ENCODE results near the gene SMARCAL1. TPM values are rescaled to one million over a fixed set of nuclear protein-coding genes. Genes with fewer than 3 reads are reported as not detected.

The SMARCAL1 gene
- total and polyA plus RNA-seq, 12 donors: 8.2 to 28.9 (median 21.1) TPM

DNA sequence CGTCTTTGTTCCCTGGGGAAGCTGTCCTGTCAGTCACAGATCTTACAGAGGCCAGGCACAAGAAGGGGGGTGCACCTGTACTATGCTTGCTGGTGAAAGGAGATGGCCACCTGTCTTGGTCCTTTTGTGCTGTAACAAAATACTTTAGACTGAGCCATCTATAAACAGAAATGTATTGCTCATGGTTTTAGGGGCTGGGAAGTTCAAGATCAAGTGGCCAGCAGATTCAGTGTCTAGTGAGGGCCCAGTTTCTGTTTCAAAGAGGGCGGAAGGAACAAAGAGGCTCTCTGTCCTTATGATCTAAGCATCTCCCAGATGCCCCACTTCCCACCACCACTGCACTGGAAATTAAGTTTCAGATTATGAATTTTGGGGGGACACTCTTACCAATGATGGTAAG is 50.9 kb downstream of the SMARCAL1 start:
- Histone ChIP-seq H3K27ac (no peak overlapping the region), H3K4me1 (replicated peaks in 1 of 2) (no peaks in the 10 kb centered on the region), H3K27me3 (no peaks in the 10 kb centered on the region), H3K36me3 (replicated peaks in 1 of 2) (peaks cover 0 to 10% of the 10 kb centered on the region in 2 donors), H3K9me3 (replicated peaks in 1 of 3) (no peaks in the 10 kb centered on the region), H3K4me3 (no peak overlapping the region)
- 69 to 83% (median 72%) methylated on average over 2 of the region's 2 CpGs for WGBS, 4 donors
- TF ChIP-seq, protein P1, sequence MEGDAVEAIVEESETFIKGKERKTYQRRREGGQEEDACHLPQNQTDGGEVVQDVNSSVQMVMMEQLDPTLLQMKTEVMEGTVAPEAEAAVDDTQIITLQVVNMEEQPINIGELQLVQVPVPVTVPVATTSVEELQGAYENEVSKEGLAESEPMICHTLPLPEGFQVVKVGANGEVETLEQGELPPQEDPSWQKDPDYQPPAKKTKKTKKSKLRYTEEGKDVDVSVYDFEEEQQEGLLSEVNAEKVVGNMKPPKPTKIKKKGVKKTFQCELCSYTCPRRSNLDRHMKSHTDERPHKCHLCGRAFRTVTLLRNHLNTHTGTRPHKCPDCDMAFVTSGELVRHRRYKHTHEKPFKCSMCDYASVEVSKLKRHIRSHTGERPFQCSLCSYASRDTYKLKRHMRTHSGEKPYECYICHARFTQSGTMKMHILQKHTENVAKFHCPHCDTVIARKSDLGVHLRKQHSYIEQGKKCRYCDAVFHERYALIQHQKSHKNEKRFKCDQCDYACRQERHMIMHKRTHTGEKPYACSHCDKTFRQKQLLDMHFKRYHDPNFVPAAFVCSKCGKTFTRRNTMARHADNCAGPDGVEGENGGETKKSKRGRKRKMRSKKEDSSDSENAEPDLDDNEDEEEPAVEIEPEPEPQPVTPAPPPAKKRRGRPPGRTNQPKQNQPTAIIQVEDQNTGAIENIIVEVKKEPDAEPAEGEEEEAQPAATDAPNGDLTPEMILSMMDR (IDR thresholded peaks at IDR 0.05): no peak
- no peak for TF ChIP-seq POLR2A (IDR thresholded peaks at IDR 0.05)
- no peak for DNase-seq
- intact Hi-C loops (cut with DNase I): no loop called here

DNA sequence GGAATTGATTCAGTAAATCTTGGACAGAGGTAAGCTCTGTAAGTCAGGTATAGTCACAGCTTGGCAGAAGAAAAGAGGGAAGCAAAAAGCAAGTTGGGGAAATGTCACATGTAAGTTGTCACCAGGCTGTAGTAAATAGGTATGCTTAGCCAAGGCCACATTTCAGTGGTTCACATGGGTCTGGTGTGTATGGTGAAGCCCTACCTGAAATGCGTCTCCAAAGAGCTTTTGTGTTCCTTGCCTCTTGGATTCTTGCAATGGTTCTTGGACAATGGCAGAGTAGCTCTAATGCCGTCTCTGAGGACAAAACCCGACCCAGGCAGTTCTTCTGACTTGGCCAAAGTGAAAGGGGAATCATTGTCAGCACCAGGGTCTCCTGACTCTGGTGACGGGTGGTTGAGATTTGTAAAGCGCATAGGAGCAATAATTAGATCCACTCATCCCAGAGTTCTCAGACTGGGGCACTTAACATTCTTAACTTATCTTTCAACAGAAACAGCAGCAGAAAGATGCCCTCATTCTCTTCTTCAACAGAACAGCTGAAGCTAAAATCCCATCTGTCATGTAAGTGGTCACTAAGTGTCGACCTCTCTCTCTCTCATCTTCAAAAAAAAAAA is 51.9 kb downstream of the SMARCAL1 start:
- intact Hi-C loops (cut with DNase I): no loop called here
- Histone ChIP-seq H3K4me1 (replicated peaks in 1 of 2) (no peaks in the 10 kb centered on the region), H3K27ac (no peak overlapping the region), H3K4me3 (no peak overlapping the region), H3K9me3 (replicated peaks in 1 of 3) (no peaks in the 10 kb centered on the region), H3K36me3 (replicated peaks in 1 of 2) (peaks cover 0 to 10% of the 10 kb centered on the region in 2 donors), H3K27me3 (no peaks in the 10 kb centered on the region)
- WGBS, 4 donors: 87 to 93% (median 90%) methylated on average over 6 of the region's 6 CpGs
- DNase-seq: no peak
- no peak for TF ChIP-seq POLR2A (IDR thresholded peaks at IDR 0.05)
- TF ChIP-seq, protein P1 (IDR thresholded peaks at IDR 0.05): no peak

DNA sequence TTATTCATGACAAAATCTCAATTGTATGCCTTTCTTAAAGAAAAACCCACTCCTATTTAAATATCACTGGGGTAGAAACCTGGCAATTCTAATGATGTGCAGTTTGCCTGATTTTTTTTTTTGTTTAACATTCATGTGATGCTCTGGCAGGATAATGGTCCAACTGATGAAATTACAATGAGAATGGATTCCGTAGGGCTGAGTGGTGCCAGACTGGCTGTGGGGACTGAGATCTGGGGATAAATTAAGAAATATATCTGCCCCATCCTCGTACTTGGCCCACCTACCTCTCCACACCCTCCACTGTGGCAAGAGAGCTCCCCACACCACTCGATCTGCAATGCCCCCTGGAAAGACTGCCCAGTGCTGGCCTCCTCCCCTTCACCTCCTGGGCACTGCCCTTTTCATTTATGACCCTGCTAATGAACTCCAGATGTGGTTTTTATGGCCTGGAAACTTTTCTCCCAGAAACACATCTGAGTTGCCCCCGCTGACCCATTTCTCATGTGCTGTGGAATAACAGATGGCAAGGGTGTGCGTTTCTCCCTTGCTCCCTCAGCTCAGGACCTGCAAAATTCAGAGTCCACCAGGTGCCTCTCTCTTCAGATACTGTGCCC is 53.4 kb downstream of the SMARCAL1 start:
- no peak for TF ChIP-seq POLR2A (IDR thresholded peaks at IDR 0.05)
- TF ChIP-seq, protein P1 (IDR thresholded peaks at IDR 0.05): no peak
- Histone ChIP-seq H3K27me3 (no peaks in the 10 kb centered on the region), H3K27ac (no peak overlapping the region), H3K36me3 (replicated peaks in 1 of 2) (peaks cover 0 to 10% of the 10 kb centered on the region in 2 donors), H3K4me3 (no peak overlapping the region), H3K4me1 (replicated peaks in 1 of 2) (no peaks in the 10 kb centered on the region), H3K9me3 (replicated peaks in 1 of 3) (no peaks in the 10 kb centered on the region)
- intact Hi-C loops (cut with DNase I): no loop called here
- WGBS, 4 donors: 84 to 92% (median 89%) methylated on average over 5 of the region's 5 CpGs
- DNase-seq: no peak

DNA sequence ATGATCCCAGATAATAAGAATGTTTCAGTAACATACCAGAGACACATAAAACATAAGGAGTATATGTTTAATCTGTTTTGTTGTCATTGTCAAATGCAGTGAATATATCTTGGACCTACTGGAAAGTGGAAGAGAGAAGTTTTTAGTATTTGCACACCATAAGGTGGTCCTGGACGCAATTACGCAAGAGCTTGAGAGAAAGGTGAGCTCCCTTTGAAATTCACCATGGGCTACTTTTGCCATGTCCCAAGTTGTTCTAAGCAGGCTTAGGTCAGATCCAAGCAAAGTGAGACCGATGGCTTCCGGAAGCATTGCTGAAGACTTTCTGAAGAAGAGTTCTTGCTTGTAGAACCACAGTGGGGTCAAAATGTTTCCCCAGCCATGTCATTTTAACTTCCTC is 55.6 kb downstream of the SMARCAL1 start:
- no peak for TF ChIP-seq POLR2A (IDR thresholded peaks at IDR 0.05)
- no peak for DNase-seq
- no peak overlapping the region for H3K4me3 ChIP-seq
- 91 to 97% (median 93%) methylated on average over 4 of the region's 4 CpGs for WGBS, 4 donors
- no peak overlapping the region for H3K27ac ChIP-seq
- no peaks in the 10 kb centered on the region for H3K27me3 ChIP-seq
- peaks cover 0 to 22% of the 10 kb centered on the region in 2 donors for H3K36me3 ChIP-seq (replicated peaks in 1 of 2)
- intact Hi-C loops (cut with DNase I): no loop called here
- no peaks in the 10 kb centered on the region for H3K4me1 ChIP-seq (replicated peaks in 1 of 2)
- no peaks in the 10 kb centered on the region for H3K9me3 ChIP-seq (replicated peaks in 1 of 3)

DNA sequence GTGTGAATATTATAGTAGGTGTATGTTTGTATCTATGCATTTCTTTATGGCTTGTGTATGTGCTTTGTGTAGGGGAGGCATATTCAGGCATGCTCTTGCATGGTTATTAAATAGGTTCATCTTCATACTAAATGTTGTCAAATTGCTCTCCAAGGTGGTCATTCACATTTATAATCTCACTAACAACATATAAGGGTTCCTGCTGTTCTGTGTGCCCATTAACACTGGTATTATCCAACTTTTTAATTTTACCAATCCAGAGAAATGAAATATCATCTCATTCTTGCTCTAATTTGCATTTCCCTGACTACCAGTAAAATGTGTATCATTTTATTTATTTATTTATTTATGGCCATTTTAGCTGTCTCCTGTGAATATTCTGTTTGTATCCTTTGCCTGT is 57.4 kb downstream of the SMARCAL1 start:
- DNase-seq: no peak
- Histone ChIP-seq H3K36me3 (replicated peaks in 1 of 2) (peaks cover 0 to 16% of the 10 kb centered on the region in 2 donors), H3K4me3 (no peak overlapping the region)

More for the DNA sequence above, 57.4 kb downstream of the SMARCAL1 start:
- intact Hi-C loops (cut with DNase I): no loop called here
- no peak overlapping the region for H3K27ac ChIP-seq
- H3K9me3 ChIP-seq (replicated peaks in 1 of 3): no peaks in the 10 kb centered on the region
- TF ChIP-seq POLR2A (IDR thresholded peaks at IDR 0.05): no peak
- TF ChIP-seq, protein P1 (IDR thresholded peaks at IDR 0.05): no peak
- H3K27me3 ChIP-seq: no peaks in the 10 kb centered on the region
- H3K4me1 ChIP-seq (replicated peaks in 1 of 2): no peaks in the 10 kb centered on the region
